ENCODE results near the gene PYROXD2. TPM values are rescaled to one million over a fixed set of nuclear protein-coding genes. Genes with fewer than 3 reads are reported as not detected.
"Not testable (repeated sequence)": the region's sequence is repeated elsewhere in the genome, so short reads cannot be mapped to it uniquely, and the experiment has no call there.

Gene PYROXD2
- total and polyA plus RNA-seq, 7 experiments from 2014 or later = 5.6 to 37.1 (median 19.8) TPM

- Histone ChIP-seq H3K4me1 (ENCODE audit: control insufficient read depth in 2 of 2, insufficient read depth in 2 of 2, low read length in 2 of 2) (no peaks in the 10 kb centered on the region), H3K27me3 (ENCODE audit: control insufficient read depth in 2 of 2, insufficient read depth in 2 of 2, low read length in 2 of 2) (peaks cover 0 to 5% of the 10 kb centered on the region in 2 donors), H3K4me3 (ENCODE audit: low read length) (no peak overlapping the region), H3K9me3 (ENCODE audit: control insufficient read depth in 2 of 3, low read length in 3 of 3) (no peaks in the 10 kb centered on the region), H3K27ac (ENCODE audit: low read depth, low read length) (no peak overlapping the region), H3K36me3 (ENCODE audit: control insufficient read depth in 2 of 3, insufficient read depth in 3 of 3, low read length in 3 of 3) (no peaks in the 10 kb centered on the region)
- H3K27me3 Mint-ChIP-seq = peaks cover 35 to 57% (median 41%) of the 10 kb centered on the region in 5 donors
- intact Hi-C loops (cut with micrococcal nuclease) = no loop called here
- H3K36me3 Mint-ChIP-seq = peaks cover 0 to 6% (median 0%) of the 10 kb centered on the region in 5 donors
- ATAC-seq = no peak
- peaks cover 0 to 4% (median 0%) of the 10 kb centered on the region in 11 donors for H3K9me3 Mint-ChIP-seq
- no peak overlapping the region for H3K27ac Mint-ChIP-seq
- H3K4me1 Mint-ChIP-seq = peaks cover 0 to 3% (median 0%) of the 10 kb centered on the region in 7 donors
- ChIA-PET POLR2A (interaction anchor here (0.6 kb wide), 1 partner anchor 59 kb away, joined by 3 read pairs; no protein-coding TSS in a partner anchor), CTCF (no interaction called here)
- H3K4me3 Mint-ChIP-seq = no peak overlapping the region
- DNase-seq = no peak
Measured at GRCh38 chr10:98354491-98354890, 60.5 kb downstream of the PYROXD2 start.

- H3K27me3 Mint-ChIP-seq = peaks cover 40 to 60% (median 47%) of the 10 kb centered on the region in 5 donors
- H3K4me3 ChIP-seq (ENCODE audit: low read length) = no peak overlapping the region
- H3K27ac Mint-ChIP-seq = no peak overlapping the region
- H3K36me3 ChIP-seq (ENCODE audit: control insufficient read depth in 2 of 3, insufficient read depth in 3 of 3, low read length in 3 of 3) = no peaks in the 10 kb centered on the region
- H3K4me3 Mint-ChIP-seq = no peak overlapping the region
- H3K9me3 ChIP-seq (ENCODE audit: control insufficient read depth in 2 of 3, low read length in 3 of 3) = no peaks in the 10 kb centered on the region
- H3K27me3 ChIP-seq (ENCODE audit: control insufficient read depth in 2 of 2, insufficient read depth in 2 of 2, low read length in 2 of 2) = peaks cover 0 to 5% of the 10 kb centered on the region in 2 donors
- ChIA-PET CTCF (no interaction called here), POLR2A (no interaction called here)
- no peak overlapping the region for H3K27ac ChIP-seq (ENCODE audit: low read depth, low read length)
- peaks cover 0 to 5% (median 0%) of the 10 kb centered on the region in 7 donors for H3K4me1 Mint-ChIP-seq
- ATAC-seq (no peak), DNase-seq (no peak)
- peaks cover 0 to 8% (median under 1%) of the 10 kb centered on the region in 11 donors for H3K9me3 Mint-ChIP-seq
- H3K36me3 Mint-ChIP-seq = peaks cover 0 to 10% (median 4%) of the 10 kb centered on the region in 5 donors
- no peaks in the 10 kb centered on the region for H3K4me1 ChIP-seq (ENCODE audit: control insufficient read depth in 2 of 2, insufficient read depth in 2 of 2, low read length in 2 of 2)
- intact Hi-C loops (cut with micrococcal nuclease) = no loop called here
Measured at GRCh38 chr10:98353170-98353569, 61.8 kb downstream of the PYROXD2 start.

- Mint-ChIP-seq H3K27ac (no peak overlapping the region), H3K36me3 (peaks cover 0 to 10% (median 4%) of the 10 kb centered on the region in 5 donors), H3K27me3 (peaks cover 34 to 64% (median 47%) of the 10 kb centered on the region in 5 donors), H3K4me1 (peaks cover 0 to 5% (median 0%) of the 10 kb centered on the region in 7 donors), H3K4me3 (no peak overlapping the region), H3K9me3 (peaks cover 0 to 19% (median 7%) of the 10 kb centered on the region in 11 donors)
- Histone ChIP-seq H3K27ac (ENCODE audit: low read depth, low read length) (no peak overlapping the region), H3K9me3 (ENCODE audit: control insufficient read depth in 2 of 3, low read length in 3 of 3) (peaks cover 0 to 3% (median 0%) of the 10 kb centered on the region in 3 experiments), H3K36me3 (ENCODE audit: control insufficient read depth in 2 of 3, insufficient read depth in 3 of 3, low read length in 3 of 3) (no peaks in the 10 kb centered on the region), H3K27me3 (ENCODE audit: control insufficient read depth in 2 of 2, insufficient read depth in 2 of 2, low read length in 2 of 2) (peaks cover 0 to 5% of the 10 kb centered on the region in 2 donors), H3K4me1 (ENCODE audit: control insufficient read depth in 2 of 2, insufficient read depth in 2 of 2, low read length in 2 of 2) (no peaks in the 10 kb centered on the region), H3K4me3 (ENCODE audit: low read length) (no peak overlapping the region)
- intact Hi-C loops (cut with micrococcal nuclease) = no loop called here
- CTCF ChIA-PET = no interaction called here
- DNase-seq (no peak), ATAC-seq (no peak)
- POLR2A ChIA-PET = no interaction called here
Measured at GRCh38 chr10:98351831-98352402, 63.1 kb downstream of the PYROXD2 start.

GRCh38 chr10:98349508-98349922 lies 65.5 kb downstream of the PYROXD2 start:
- Mint-ChIP-seq H3K27ac (no peak overlapping the region), H3K4me3 (no peak overlapping the region), H3K27me3 (peaks cover 26 to 57% (median 50%) of the 10 kb centered on the region in 5 donors), H3K9me3 (peaks cover 0 to 36% (median 15%) of the 10 kb centered on the region in 11 donors), H3K36me3 (peaks cover 0 to 10% (median 4%) of the 10 kb centered on the region in 5 donors), H3K4me1 (peaks cover 0 to 5% (median 0%) of the 10 kb centered on the region in 7 donors)
- Histone ChIP-seq H3K4me1 (ENCODE audit: control insufficient read depth in 2 of 2, insufficient read depth in 2 of 2, low read length in 2 of 2) (no peaks in the 10 kb centered on the region), H3K36me3 (ENCODE audit: control insufficient read depth in 2 of 3, insufficient read depth in 3 of 3, low read length in 3 of 3) (no peaks in the 10 kb centered on the region), H3K27me3 (ENCODE audit: control insufficient read depth in 2 of 2, insufficient read depth in 2 of 2, low read length in 2 of 2) (no peaks in the 10 kb centered on the region), H3K4me3 (ENCODE audit: low read length) (no peak overlapping the region), H3K27ac (ENCODE audit: low read depth, low read length) (no peak overlapping the region), H3K9me3 (ENCODE audit: control insufficient read depth in 2 of 3, low read length in 3 of 3) (peaks cover 0 to 4% (median 0%) of the 10 kb centered on the region in 3 experiments)
- intact Hi-C loops (cut with micrococcal nuclease) = no loop called here
- CTCF ChIA-PET = no interaction called here
- POLR2A ChIA-PET = no interaction called here
- ATAC-seq (peak; percentile 68), DNase-seq (no peak)

DNA sequence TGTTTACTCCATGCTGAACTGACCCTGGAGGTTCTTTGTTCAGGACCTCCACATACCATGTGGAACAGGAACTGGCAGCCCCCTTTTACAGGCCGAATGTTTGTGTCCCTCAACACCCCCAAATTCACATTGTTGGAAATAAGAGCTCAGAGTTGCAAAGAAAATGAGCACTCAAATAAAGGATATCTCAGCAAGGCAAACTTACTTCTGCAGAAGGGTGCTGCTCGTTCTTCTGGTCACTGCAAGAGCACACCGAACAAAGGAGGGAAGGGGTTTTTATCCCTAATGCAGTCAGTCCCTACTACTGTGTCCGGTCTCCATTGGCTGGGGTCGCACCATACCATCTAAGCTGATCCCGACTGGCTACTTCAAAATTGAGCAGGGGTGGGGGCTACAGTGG lies 68.1 kb downstream of the PYROXD2 start:
- Histone ChIP-seq H3K27me3 (ENCODE audit: control insufficient read depth in 2 of 2, insufficient read depth in 2 of 2, low read length in 2 of 2) (no peaks in the 10 kb centered on the region), H3K36me3 (ENCODE audit: control insufficient read depth in 2 of 3, insufficient read depth in 3 of 3, low read length in 3 of 3) (no peaks in the 10 kb centered on the region), H3K9me3 (ENCODE audit: control insufficient read depth in 2 of 3, low read length in 3 of 3) (peaks cover 0 to 4% (median 0%) of the 10 kb centered on the region in 3 experiments), H3K27ac (ENCODE audit: low read depth, low read length) (no peak overlapping the region), H3K4me3 (ENCODE audit: low read length) (no peak overlapping the region), H3K4me1 (ENCODE audit: control insufficient read depth in 2 of 2, insufficient read depth in 2 of 2, low read length in 2 of 2) (no peaks in the 10 kb centered on the region)
- Mint-ChIP-seq H3K27me3 (peaks cover 26 to 62% (median 42%) of the 10 kb centered on the region in 5 donors), H3K4me1 (peaks cover 0 to 5% (median 0%) of the 10 kb centered on the region in 7 donors), H3K9me3 (peaks cover 0 to 36% (median 15%) of the 10 kb centered on the region in 11 donors), H3K36me3 (peaks cover 0 to 13% (median 4%) of the 10 kb centered on the region in 5 donors), H3K4me3 (no peak overlapping the region), H3K27ac (no peak overlapping the region)
- DNase-seq (no peak), ATAC-seq (no peak)
- intact Hi-C loops (cut with micrococcal nuclease) = no loop called here
- CTCF ChIA-PET = no interaction called here
- POLR2A ChIA-PET = no interaction called here

- Histone ChIP-seq H3K27ac (ENCODE audit: low read depth, low read length) (no peak overlapping the region), H3K36me3 (ENCODE audit: control insufficient read depth in 2 of 3, insufficient read depth in 3 of 3, low read length in 3 of 3) (no peaks in the 10 kb centered on the region), H3K27me3 (ENCODE audit: control insufficient read depth in 2 of 2, insufficient read depth in 2 of 2, low read length in 2 of 2) (no peaks in the 10 kb centered on the region), H3K9me3 (ENCODE audit: control insufficient read depth in 2 of 3, low read length in 3 of 3) (peaks cover 0 to 4% (median 0%) of the 10 kb centered on the region in 3 experiments), H3K4me1 (ENCODE audit: control insufficient read depth in 2 of 2, insufficient read depth in 2 of 2, low read length in 2 of 2) (peaks cover 0 to 15% of the 10 kb centered on the region in 2 donors), H3K4me3 (ENCODE audit: low read length) (no peak overlapping the region)
- H3K4me1 Mint-ChIP-seq = peaks cover 0 to 11% (median 0%) of the 10 kb centered on the region in 7 donors
- peaks cover 22 to 61% (median 36%) of the 10 kb centered on the region in 5 donors for H3K27me3 Mint-ChIP-seq
- intact Hi-C loops (cut with micrococcal nuclease) = no loop called here
- peak; percentile 64 for ATAC-seq
- peaks cover 0 to 36% (median 15%) of the 10 kb centered on the region in 11 donors for H3K9me3 Mint-ChIP-seq
- ChIA-PET CTCF (no interaction called here), POLR2A (no interaction called here)
- no peak for DNase-seq
- no peak overlapping the region for H3K4me3 Mint-ChIP-seq
- no peak overlapping the region for H3K27ac Mint-ChIP-seq
- H3K36me3 Mint-ChIP-seq = peaks cover 0 to 7% (median 0%) of the 10 kb centered on the region in 5 donors
Measured at GRCh38 chr10:98344589-98345038, 70.4 kb downstream of the PYROXD2 start.

DNA sequence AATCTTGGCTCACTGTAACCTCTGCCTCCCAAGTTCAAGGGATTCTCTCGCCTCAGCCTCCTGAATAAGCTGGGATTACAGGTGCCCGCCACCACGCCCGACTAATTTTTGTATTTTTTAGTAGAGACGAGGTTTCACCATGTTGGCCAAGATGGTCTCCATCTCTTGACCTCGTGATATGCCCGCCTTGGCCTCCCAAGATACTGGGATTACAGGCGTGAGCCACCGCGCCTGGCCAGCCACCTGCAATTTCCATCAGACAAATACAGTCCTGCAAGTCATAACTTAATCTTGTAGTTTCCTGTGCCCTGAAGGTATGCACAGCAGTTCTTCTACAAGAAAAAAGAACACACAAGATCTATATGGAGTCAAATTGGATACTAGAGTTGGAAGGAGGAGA lies 73.3 kb downstream of the PYROXD2 start:
- POLR2A ChIA-PET; H3K4me3 ChIP-seq (ENCODE audit: low read length); intact Hi-C loops (cut with micrococcal nuclease); H3K27ac ChIP-seq (ENCODE audit: low read depth, low read length); H3K9me3 ChIP-seq (ENCODE audit: control insufficient read depth in 2 of 3, low read length in 3 of 3); H3K27me3 ChIP-seq (ENCODE audit: control insufficient read depth in 2 of 2, insufficient read depth in 2 of 2, low read length in 2 of 2); H3K4me1 Mint-ChIP-seq; CTCF ChIA-PET; DNase-seq; H3K36me3 ChIP-seq (ENCODE audit: control insufficient read depth in 2 of 3, insufficient read depth in 3 of 3, low read length in 3 of 3); H3K27ac Mint-ChIP-seq; ATAC-seq; H3K36me3 Mint-ChIP-seq; H3K4me3 Mint-ChIP-seq: not testable (repeated sequence)
- Mint-ChIP-seq H3K9me3 (peaks cover 0 to 15% (median 5%) of the 10 kb centered on the region in 11 donors), H3K27me3 (peaks cover 17 to 50% (median 28%) of the 10 kb centered on the region in 5 donors)
- peaks cover 0 to 22% of the 10 kb centered on the region in 2 donors for H3K4me1 ChIP-seq (ENCODE audit: control insufficient read depth in 2 of 2, insufficient read depth in 2 of 2, low read length in 2 of 2)
